Liver (tissue), 9 donors: ENCODE data around the gene TSPAN18. TPM values are rescaled to one million over a fixed set of nuclear protein-coding genes. Genes with fewer than 3 reads are reported as not detected.

ENCODE experiments used
- DNase-seq: peaks from one replicate; pipeline ENCODE4 v3.0.0-alpha.2; 2017; ENCODE audit warnings: low spot score
- H3K27ac ChIP-seq, 2 donors: one replicate each; pipeline ENCODE4 v1.7.0; 2013; ENCODE audit warnings: inconsistent platforms in 2 of 2, low read length in 2 of 2, control low read depth in 1 of 2, low read depth in 1 of 2, mild to moderate bottlenecking in 1 of 2
- H3K27me3 ChIP-seq, 4 donors: one replicate each; pipeline versions ENCODE4 v1.6.1 to v1.7.0; 2013; ENCODE audit warnings: low read length in 3 of 4, inconsistent platforms in 1 of 4, mild to moderate bottlenecking in 1 of 4, moderate library complexity in 1 of 4; ENCODE audit not compliant: control insufficient read depth in 4 of 4, insufficient read depth in 4 of 4
- H3K36me3 ChIP-seq, 4 donors: one replicate each; pipeline versions ENCODE4 v1.6.1 to v1.7.0; 2013; ENCODE audit warnings: low read length in 3 of 4, mild to moderate bottlenecking in 3 of 4, low read depth in 1 of 4, moderate library complexity in 1 of 4; ENCODE audit not compliant: control insufficient read depth in 4 of 4, insufficient read depth in 3 of 4
- H3K4me1 ChIP-seq, 4 donors: one replicate each; pipeline versions ENCODE4 v1.6.1 to v1.7.0; 2013; ENCODE audit warnings: low read length in 3 of 4, mild to moderate bottlenecking in 3 of 4, moderate library complexity in 1 of 4; ENCODE audit not compliant: control insufficient read depth in 4 of 4, insufficient read depth in 4 of 4
- H3K4me3 ChIP-seq, 3 donors: one replicate each; pipeline versions ENCODE4 v1.6.1 to v1.7.0; 2013; ENCODE audit warnings: low read length in 3 of 3, control low read depth in 1 of 3, low read depth in 1 of 3, mild to moderate bottlenecking in 1 of 3
- H3K9ac ChIP-seq, 2 donors: one replicate each; pipeline ENCODE4 v1.7.0; 2013; ENCODE audit warnings: low read length in 2 of 2, mild to moderate bottlenecking in 2 of 2, moderate library complexity in 2 of 2, control low read depth in 1 of 2, low read depth in 1 of 2
- H3K9me3 ChIP-seq, 4 donors: one replicate each; pipeline versions ENCODE4 v1.6.1 to v1.7.0; 2013; ENCODE audit warnings: low read length in 3 of 4; ENCODE audit not compliant: control insufficient read depth in 4 of 4
- EGR1 ChIP-seq, 2 donors: IDR thresholded peaks; 2 replicates each; pipeline ENCODE4 v1.6.1; 2016 to 2018; ENCODE audit warnings: antibody characterized with exemption in 2 of 2, low read depth in 2 of 2
- FOXA1 ChIP-seq: IDR thresholded peaks from 2 replicates; pipeline ENCODE4 v1.6.1; 2016; ENCODE audit warnings: antibody characterized with exemption
- FOXA2 ChIP-seq: IDR thresholded peaks from 2 replicates; pipeline ENCODE4 v1.6.1; 2016; ENCODE audit warnings: antibody characterized with exemption
- GABPA ChIP-seq, 2 donors: IDR thresholded peaks in 1 of 2; conservative IDR thresholded peaks in 1 of 2; 2 replicates each; pipeline ENCODE4 v1.6.1; 2016; ENCODE audit warnings: antibody characterized with exemption in 2 of 2, mild to moderate bottlenecking in 1 of 2, moderate library complexity in 1 of 2
- HNF4A ChIP-seq, 2 donors: conservative IDR thresholded peaks; 2 replicates each; pipeline ENCODE4 v1.6.1; 2016; ENCODE audit warnings: antibody characterized with exemption in 2 of 2, mild to moderate bottlenecking in 2 of 2
- HNF4G ChIP-seq: IDR thresholded peaks from 2 replicates; pipeline ENCODE4 v1.6.1; 2016; ENCODE audit warnings: antibody characterized with exemption
- JUND ChIP-seq, 2 donors: IDR thresholded peaks; 2 replicates each; pipeline ENCODE4 v1.6.1; 2016; ENCODE audit warnings: antibody characterized with exemption in 2 of 2
- MAX ChIP-seq: IDR thresholded peaks from 2 replicates; pipeline ENCODE4 v1.6.1; 2016; ENCODE audit warnings: antibody characterized with exemption
- NR2F2 ChIP-seq: IDR thresholded peaks from 2 replicates; pipeline ENCODE4 v1.6.1; 2016; ENCODE audit warnings: antibody characterized with exemption
- RAD21 ChIP-seq, 2 donors: IDR thresholded peaks; 2 replicates each; pipeline ENCODE4 v1.6.1; 2016; ENCODE audit warnings: antibody characterized with exemption in 2 of 2, mild to moderate bottlenecking in 2 of 2
- RXRA ChIP-seq, 2 donors: IDR thresholded peaks; 2 replicates each; pipeline ENCODE4 v1.6.1; 2017 to 2018; ENCODE audit warnings: antibody characterized with exemption in 2 of 2, mild to moderate bottlenecking in 1 of 2
- SP1 ChIP-seq: IDR thresholded peaks from 2 replicates; pipeline ENCODE4 v1.6.1; 2018; ENCODE audit warnings: antibody characterized with exemption, mild to moderate bottlenecking
- TAF1 ChIP-seq: conservative IDR thresholded peaks from 2 replicates; pipeline ENCODE4 v1.6.1; 2016; ENCODE audit warnings: antibody characterized with exemption, mild to moderate bottlenecking
- YY1 ChIP-seq: IDR thresholded peaks from 2 replicates; pipeline ENCODE4 v1.6.1; 2016; ENCODE audit warnings: antibody characterized with exemption, mild to moderate bottlenecking
- ZBTB33 ChIP-seq: IDR thresholded peaks from 2 replicates; pipeline ENCODE4 v1.6.1; 2016; ENCODE audit warnings: antibody characterized with exemption
- WGBS: extraction: QIAGEN DNeasy Blood & Tissue Kit; methylation state at CpG from one replicate; pipeline ENCODE4 v1.1.7; 2013; 5-methylcytosine and 5-hydroxymethylcytosine counted together
- polyA plus RNA-seq, 2 donors: library from polyadenylated mRNA; stranded (reverse) in 1 of 2; unstranded in 1 of 2; fragments of 200-250 nt in 1 of 2; fragments of >200 nt in 1 of 2; fragmentation: Nextera tagmentation in 1 of 2; extraction: Ambion mirVana in 1 of 2; gene quantifications; one replicate each; pipeline versions ENCODE4 v1.2.1 to v1.2.3, GENCODE V29; 2013 to 2015
- total RNA-seq, 2 donors: library from RNA; depleted of rRNA; stranded (reverse); fragments of >200 nt; gene quantifications; one replicate each; pipeline ENCODE4 v1.2.3, GENCODE V29; 2014
- TF ChIP-seq, protein P1 (sequence below): IDR thresholded peaks from 2 replicates; pipeline ENCODE4 v1.6.1; 2016; ENCODE audit warnings: antibody characterized with exemption, mild to moderate bottlenecking
- TF ChIP-seq, protein P2 (sequence below): IDR thresholded peaks from 2 replicates; pipeline ENCODE4 v1.6.1; 2016; ENCODE audit warnings: antibody characterized with exemption
- TF ChIP-seq, protein P3 (sequence below): fragments of 150-350 bp; IDR thresholded peaks from 2 replicates; pipeline ENCODE4 v1.5.1; 2017; ENCODE audit warnings: improper control_type of control experiment, low read depth, low read length; ENCODE audit not compliant: missing input control
- donor health status: healthy.
- donor health status: healthy.
- donor health status: healthy.
- donor health status: healthy.
- donor health status: healthy.

Gene TSPAN18
- total and polyA plus RNA-seq, 4 donors, result 1.2 to 5.0 (median 2.8) TPM

DNA sequence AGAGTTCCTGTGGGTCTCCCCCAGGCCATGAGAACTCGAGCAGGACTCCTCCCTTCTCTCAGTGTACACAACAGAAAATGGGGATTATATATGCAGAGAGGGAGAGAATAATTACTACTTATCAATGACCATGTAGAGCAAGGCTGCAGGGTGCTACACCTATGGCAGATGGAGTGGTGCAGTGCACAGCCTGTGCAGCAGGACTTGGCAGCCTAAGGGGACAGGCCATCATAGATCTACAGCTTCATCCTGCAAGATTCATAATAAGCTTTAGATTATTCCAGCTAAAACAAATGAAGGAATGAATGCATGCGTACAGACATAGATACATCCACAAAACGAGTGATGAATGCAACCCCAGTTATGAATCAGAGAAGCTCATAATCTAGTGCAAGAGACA is 232.3 kb downstream of the TSPAN18 start:
- no peak for DNase-seq
- Histone ChIP-seq H3K9ac (no peak overlapping the region), H3K27ac (no peak overlapping the region), H3K36me3 (no peaks in the 10 kb centered on the region), H3K27me3 (no peaks in the 10 kb centered on the region), H3K9me3 (no peaks in the 10 kb centered on the region), H3K4me3 (no peak overlapping the region), H3K4me1 (peaks cover 2 to 16% (median 8%) of the 10 kb centered on the region in 4 donors)
- WGBS, result 86% methylated on average over 3 of the region's 3 CpGs
- TF ChIP-seq FOXA1, result no peak
- TF ChIP-seq, protein P1, sequence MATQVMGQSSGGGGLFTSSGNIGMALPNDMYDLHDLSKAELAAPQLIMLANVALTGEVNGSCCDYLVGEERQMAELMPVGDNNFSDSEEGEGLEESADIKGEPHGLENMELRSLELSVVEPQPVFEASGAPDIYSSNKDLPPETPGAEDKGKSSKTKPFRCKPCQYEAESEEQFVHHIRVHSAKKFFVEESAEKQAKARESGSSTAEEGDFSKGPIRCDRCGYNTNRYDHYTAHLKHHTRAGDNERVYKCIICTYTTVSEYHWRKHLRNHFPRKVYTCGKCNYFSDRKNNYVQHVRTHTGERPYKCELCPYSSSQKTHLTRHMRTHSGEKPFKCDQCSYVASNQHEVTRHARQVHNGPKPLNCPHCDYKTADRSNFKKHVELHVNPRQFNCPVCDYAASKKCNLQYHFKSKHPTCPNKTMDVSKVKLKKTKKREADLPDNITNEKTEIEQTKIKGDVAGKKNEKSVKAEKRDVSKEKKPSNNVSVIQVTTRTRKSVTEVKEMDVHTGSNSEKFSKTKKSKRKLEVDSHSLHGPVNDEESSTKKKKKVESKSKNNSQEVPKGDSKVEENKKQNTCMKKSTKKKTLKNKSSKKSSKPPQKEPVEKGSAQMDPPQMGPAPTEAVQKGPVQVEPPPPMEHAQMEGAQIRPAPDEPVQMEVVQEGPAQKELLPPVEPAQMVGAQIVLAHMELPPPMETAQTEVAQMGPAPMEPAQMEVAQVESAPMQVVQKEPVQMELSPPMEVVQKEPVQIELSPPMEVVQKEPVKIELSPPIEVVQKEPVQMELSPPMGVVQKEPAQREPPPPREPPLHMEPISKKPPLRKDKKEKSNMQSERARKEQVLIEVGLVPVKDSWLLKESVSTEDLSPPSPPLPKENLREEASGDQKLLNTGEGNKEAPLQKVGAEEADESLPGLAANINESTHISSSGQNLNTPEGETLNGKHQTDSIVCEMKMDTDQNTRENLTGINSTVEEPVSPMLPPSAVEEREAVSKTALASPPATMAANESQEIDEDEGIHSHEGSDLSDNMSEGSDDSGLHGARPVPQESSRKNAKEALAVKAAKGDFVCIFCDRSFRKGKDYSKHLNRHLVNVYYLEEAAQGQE, result no peak
- TF ChIP-seq ZBTB33, result no peak
- TF ChIP-seq, protein P2, sequence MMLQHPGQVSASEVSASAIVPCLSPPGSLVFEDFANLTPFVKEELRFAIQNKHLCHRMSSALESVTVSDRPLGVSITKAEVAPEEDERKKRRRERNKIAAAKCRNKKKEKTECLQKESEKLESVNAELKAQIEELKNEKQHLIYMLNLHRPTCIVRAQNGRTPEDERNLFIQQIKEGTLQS, result no peak
- no peak for TF ChIP-seq EGR1 (IDR thresholded peaks at IDR 0.05; ENCODE audit: low read depth in 2 of 2)
- TF ChIP-seq GABPA (IDR thresholded peaks at IDR 0.05 in 1 of 2, conservative IDR thresholded peaks at IDR 0.05 in 1 of 2), result no peak
- TF ChIP-seq YY1, result no peak
- TF ChIP-seq, protein P3, sequence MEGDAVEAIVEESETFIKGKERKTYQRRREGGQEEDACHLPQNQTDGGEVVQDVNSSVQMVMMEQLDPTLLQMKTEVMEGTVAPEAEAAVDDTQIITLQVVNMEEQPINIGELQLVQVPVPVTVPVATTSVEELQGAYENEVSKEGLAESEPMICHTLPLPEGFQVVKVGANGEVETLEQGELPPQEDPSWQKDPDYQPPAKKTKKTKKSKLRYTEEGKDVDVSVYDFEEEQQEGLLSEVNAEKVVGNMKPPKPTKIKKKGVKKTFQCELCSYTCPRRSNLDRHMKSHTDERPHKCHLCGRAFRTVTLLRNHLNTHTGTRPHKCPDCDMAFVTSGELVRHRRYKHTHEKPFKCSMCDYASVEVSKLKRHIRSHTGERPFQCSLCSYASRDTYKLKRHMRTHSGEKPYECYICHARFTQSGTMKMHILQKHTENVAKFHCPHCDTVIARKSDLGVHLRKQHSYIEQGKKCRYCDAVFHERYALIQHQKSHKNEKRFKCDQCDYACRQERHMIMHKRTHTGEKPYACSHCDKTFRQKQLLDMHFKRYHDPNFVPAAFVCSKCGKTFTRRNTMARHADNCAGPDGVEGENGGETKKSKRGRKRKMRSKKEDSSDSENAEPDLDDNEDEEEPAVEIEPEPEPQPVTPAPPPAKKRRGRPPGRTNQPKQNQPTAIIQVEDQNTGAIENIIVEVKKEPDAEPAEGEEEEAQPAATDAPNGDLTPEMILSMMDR, result no peak
- TF ChIP-seq RXRA (IDR thresholded peaks at IDR 0.05), result no peak
- no peak for TF ChIP-seq MAX
- TF ChIP-seq NR2F2, result no peak
- TF ChIP-seq RAD21 (IDR thresholded peaks at IDR 0.05), result no peak
- no peak for TF ChIP-seq SP1
- no peak for TF ChIP-seq FOXA2
- TF ChIP-seq HNF4G, result no peak
- no peak for TF ChIP-seq HNF4A (conservative IDR thresholded peaks at IDR 0.05)
- no peak for TF ChIP-seq JUND (IDR thresholded peaks at IDR 0.05)
- TF ChIP-seq TAF1, result no peak
